DOHH2 (cell line): ENCODE data around the gene SEPTIN8.

ENCODE experiments used
- CTCF ChIP-seq: fragments of 200-600 bp; sonication (generic); IDR thresholded peaks from one replicate; pipeline ENCODE4 v1.5.1; 2014; ENCODE audit warnings: antibody characterized with exemption, mild to moderate bottlenecking, low read depth, low read length; ENCODE audit not compliant: poor library complexity, severe bottlenecking
- EZH2phosphoT487 ChIP-seq: fragments of 200-600 bp; sonication (generic); IDR thresholded peaks from 2 replicates; pipeline ENCODE4 v1.6.1; 2017; ENCODE audit warnings: borderline replicate concordance, mild to moderate bottlenecking, antibody characterized with exemption, low read length, moderate library complexity, mixed read lengths

DNA sequence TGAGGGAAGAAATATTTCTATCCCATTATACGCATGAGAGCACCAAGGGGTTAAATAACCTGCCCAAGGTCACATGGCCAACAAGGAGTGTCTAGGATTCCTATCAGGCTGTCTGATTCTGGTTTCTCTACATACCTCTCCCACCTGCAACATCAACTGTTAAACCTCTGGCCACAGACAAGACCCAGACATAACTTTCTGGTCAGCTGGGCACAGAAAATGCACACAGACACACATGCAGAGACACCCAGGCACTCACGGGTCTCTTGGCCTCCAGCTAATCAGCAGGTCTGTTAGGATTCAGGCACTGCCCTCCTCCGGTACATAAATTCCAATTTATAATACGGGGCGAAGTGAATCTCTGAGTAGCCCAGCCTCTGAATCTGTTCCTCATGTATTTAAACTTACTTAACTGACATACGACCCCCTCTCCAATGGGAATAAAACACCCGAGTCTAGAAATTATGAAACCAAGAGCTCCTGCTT lies 1.5 kb downstream of the SEPTIN8 start:
- no peak for TF ChIP-seq EZH2phosphoT487
- TF ChIP-seq CTCF, result no peak
